ENCODE results near the gene SLC6A9. TPM values are rescaled to one million over a fixed set of nuclear protein-coding genes. Genes with fewer than 3 reads are reported as not detected.
A peak's percentile ranks its signal among the peaks of the same experiment; 100 is the strongest.

Gene SLC6A9
- total RNA-seq, 4 donors from 2014 or later = 0.31 to 7.4 (median 4.0) TPM

- DNase-seq (ENCODE audit: low spot score) (no peak), ATAC-seq (ENCODE audit: low FRiP score) (no peak)
- TF ChIP-seq CTCF (IDR thresholded peaks at IDR 0.05) = no peak
Observed at GRCh38 chr1:43947874-43948437, 83.3 kb downstream of the SLC6A9 start.

GRCh38 chr1:43947061-43947873 lies 84.0 kb downstream of the SLC6A9 start:
- TF ChIP-seq CTCF (IDR thresholded peaks at IDR 0.05) = no peak
- DNase-seq (ENCODE audit: low spot score) = no peak
- peak; percentile 0 for ATAC-seq (ENCODE audit: low FRiP score)

Other genes starting within 250 kb of the SLC6A9 start
- under 1 TPM in 3 of 4 donors, not detected in 1; 0.19 to 0.72 (median 0.63) TPM for gene ARTN, start 97.7 kb downstream of the SLC6A9 start, total RNA-seq
- gene IPO13, start 84.5 kb downstream of the SLC6A9 start, total RNA-seq = 10 to 100 TPM; 18.7 to 23.2 (median 21.1) TPM
- gene DPH2, start 61.5 kb downstream of the SLC6A9 start, total RNA-seq = 10 to 100 TPM; 18.1 to 67.5 (median 23.1) TPM
- 100 to 1,000 TPM; 111 to 223 (median 139) TPM for gene ATP6V0B, start 56.5 kb downstream of the SLC6A9 start, total RNA-seq
- 10 to 100 TPM; 20.3 to 67.9 (median 42.6) TPM for gene B4GALT2, start 52.3 kb downstream of the SLC6A9 start, total RNA-seq
- gene CCDC24, start 39.9 kb downstream of the SLC6A9 start, total RNA-seq = 1 to 10 TPM; 2.3 to 3.6 (median 2.8) TPM
- under 1 TPM in 1 of 4 donors, not detected in 3; 0.24 TPM for gene KLF17, start 87.4 kb upstream of the SLC6A9 start, total RNA-seq
- gene KLF18, start 110.2 kb upstream of the SLC6A9 start, total RNA-seq = not detected
- gene DMAP1, start 182.0 kb upstream of the SLC6A9 start, total RNA-seq = 10 to 100 TPM; 23.2 to 43.5 (median 27.9) TPM